Measurements from ENCODE around the gene PON3. TPM values are rescaled to one million over a fixed set of nuclear protein-coding genes. Genes with fewer than 3 reads are reported as not detected.
A peak's percentile ranks its signal among the peaks of the same experiment; 100 is the strongest.

The PON3 gene
- total and polyA plus RNA-seq, 2 of the 13 experiments (the other 11 are each of a cell fraction or from before 2014, with no cell fraction given): 23.6 to 37.8 TPM

DNA sequence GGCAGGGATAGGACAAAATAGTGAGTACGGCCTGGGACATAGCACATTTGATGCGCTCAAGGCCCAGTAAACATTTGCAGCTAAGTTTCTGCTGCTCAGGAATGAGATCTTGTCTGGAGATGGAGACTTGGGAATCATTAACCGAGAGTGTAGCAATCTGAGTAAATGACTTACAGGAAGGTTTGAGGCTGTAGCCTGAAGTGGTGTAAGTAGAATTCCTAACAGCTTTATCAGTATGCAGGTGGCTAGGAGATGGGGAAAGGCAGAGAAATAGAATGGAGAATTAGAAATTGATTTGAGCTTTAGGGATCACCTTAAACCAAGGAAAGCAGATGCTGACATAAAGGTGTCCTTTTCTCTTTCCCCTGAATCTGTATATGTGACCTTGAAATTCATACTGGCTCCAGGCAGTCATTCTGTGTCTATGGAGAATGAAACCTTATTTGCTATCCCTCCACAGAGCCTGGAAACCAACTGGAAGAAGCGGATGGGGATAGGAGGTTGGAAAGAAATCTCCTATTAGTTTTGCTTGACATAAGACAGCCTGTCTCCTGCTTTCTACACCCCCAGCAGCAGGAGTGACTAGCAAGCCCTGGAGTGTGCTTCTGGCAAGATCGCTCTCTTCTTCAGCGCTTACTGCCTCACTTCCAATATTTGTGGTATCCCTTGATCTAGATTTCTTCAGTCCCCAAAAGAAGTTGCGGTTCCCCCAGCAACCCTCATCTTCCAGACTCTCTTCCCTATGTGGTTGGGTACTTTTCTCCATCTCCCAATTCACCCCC is 45.1 kb upstream of the PON3 start (continued):
- no peak for TF ChIP-seq JUND (CRISPR knock-in tag; IDR thresholded peaks at IDR 0.05)
- TF ChIP-seq ZFP37 (CRISPR knock-in tag; IDR thresholded peaks at IDR 0.05; ENCODE audit: borderline replicate concordance): no peak
- TF ChIP-seq FOXK2 (IDR thresholded peaks at IDR 0.05): no peak
- TF ChIP-seq ZBTB1 (CRISPR knock-in tag; IDR thresholded peaks at IDR 0.05; ENCODE audit: borderline replicate concordance): no peak
- no peak for TF ChIP-seq PAX8 (CRISPR knock-in tag; IDR thresholded peaks at IDR 0.05; ENCODE audit: borderline replicate concordance)
- TF ChIP-seq FOXA1 (IDR thresholded peaks at IDR 0.05): no peak
- TF ChIP-seq FOXA1 (CRISPR knock-in tag; IDR thresholded peaks at IDR 0.05): peak; percentile 64
- TF ChIP-seq, protein P1, sequence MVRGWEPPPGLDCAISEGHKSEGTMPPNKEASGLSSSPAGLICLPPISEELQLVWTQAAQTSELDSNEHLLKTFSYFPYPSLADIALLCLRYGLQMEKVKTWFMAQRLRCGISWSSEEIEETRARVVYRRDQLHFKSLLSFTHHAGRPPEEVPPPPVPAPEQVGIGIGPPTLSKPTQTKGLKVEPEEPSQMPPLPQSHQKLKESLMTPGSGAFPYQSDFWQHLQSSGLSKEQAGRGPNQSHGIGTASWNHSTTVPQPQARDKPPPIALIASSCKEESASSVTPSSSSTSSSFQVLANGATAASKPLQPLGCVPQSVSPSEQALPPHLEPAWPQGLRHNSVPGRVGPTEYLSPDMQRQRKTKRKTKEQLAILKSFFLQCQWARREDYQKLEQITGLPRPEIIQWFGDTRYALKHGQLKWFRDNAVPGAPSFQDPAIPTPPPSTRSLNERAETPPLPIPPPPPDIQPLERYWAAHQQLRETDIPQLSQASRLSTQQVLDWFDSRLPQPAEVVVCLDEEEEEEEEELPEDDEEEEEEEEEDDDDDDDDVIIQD (CRISPR knock-in tag; IDR thresholded peaks at IDR 0.05; ENCODE audit: low read depth): no peak
- no peak for TF ChIP-seq ZNF225 (CRISPR knock-in tag; IDR thresholded peaks at IDR 0.05)
- no peak for TF ChIP-seq RORA (CRISPR knock-in tag; IDR thresholded peaks at IDR 0.05)
- TF ChIP-seq, protein P2, sequence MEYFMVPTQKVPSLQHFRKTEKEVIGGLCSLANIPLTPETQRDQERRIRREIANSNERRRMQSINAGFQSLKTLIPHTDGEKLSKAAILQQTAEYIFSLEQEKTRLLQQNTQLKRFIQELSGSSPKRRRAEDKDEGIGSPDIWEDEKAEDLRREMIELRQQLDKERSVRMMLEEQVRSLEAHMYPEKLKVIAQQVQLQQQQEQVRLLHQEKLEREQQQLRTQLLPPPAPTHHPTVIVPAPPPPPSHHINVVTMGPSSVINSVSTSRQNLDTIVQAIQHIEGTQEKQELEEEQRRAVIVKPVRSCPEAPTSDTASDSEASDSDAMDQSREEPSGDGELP (IDR thresholded peaks at IDR 0.05; ENCODE audit: borderline replicate concordance, low read depth): no peak
- TF ChIP-seq, protein P3, sequence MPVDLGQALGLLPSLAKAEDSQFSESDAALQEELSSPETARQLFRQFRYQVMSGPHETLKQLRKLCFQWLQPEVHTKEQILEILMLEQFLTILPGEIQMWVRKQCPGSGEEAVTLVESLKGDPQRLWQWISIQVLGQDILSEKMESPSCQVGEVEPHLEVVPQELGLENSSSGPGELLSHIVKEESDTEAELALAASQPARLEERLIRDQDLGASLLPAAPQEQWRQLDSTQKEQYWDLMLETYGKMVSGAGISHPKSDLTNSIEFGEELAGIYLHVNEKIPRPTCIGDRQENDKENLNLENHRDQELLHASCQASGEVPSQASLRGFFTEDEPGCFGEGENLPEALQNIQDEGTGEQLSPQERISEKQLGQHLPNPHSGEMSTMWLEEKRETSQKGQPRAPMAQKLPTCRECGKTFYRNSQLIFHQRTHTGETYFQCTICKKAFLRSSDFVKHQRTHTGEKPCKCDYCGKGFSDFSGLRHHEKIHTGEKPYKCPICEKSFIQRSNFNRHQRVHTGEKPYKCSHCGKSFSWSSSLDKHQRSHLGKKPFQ (CRISPR knock-in tag; IDR thresholded peaks at IDR 0.05; ENCODE audit: insufficient replicate concordance): no peak
- TF ChIP-seq SYNCRIP (IDR thresholded peaks at IDR 0.05; ENCODE audit: insufficient read depth, low read depth, low read length): no peak
- TF ChIP-seq, protein P4, sequence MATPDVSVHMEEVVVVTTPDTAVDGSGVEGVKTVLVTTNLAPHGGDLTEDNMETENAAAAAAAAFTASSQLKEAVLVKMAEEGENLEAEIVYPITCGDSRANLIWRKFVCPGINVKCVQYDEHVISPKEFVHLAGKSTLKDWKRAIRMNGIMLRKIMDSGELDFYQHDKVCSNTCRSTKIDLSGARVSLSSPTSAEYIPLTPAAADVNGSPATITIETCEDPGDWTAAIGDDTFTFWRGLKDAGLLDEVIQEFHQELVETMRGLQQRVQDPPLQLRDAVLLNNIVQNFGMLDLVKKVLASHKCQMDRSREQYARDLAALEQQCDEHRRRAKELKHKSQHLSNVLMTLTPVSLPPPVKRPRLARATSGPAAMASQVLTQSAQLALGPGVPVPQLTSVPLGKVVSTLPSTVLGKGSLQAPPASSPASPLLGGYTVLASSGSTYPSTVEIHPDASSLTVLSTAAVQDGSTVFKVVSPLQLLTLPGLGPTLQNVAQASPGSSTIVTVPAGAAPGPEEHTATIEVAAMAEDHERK (CRISPR knock-in tag; IDR thresholded peaks at IDR 0.05; ENCODE audit: low read depth): no peak
- TF ChIP-seq NFRKB (IDR thresholded peaks at IDR 0.05): no peak
- TF ChIP-seq ZNF20 (CRISPR knock-in tag; IDR thresholded peaks at IDR 0.05): no peak
- TF ChIP-seq RARA (CRISPR knock-in tag; IDR thresholded peaks at IDR 0.05): peak; percentile 72
- TF ChIP-seq, protein P5, sequence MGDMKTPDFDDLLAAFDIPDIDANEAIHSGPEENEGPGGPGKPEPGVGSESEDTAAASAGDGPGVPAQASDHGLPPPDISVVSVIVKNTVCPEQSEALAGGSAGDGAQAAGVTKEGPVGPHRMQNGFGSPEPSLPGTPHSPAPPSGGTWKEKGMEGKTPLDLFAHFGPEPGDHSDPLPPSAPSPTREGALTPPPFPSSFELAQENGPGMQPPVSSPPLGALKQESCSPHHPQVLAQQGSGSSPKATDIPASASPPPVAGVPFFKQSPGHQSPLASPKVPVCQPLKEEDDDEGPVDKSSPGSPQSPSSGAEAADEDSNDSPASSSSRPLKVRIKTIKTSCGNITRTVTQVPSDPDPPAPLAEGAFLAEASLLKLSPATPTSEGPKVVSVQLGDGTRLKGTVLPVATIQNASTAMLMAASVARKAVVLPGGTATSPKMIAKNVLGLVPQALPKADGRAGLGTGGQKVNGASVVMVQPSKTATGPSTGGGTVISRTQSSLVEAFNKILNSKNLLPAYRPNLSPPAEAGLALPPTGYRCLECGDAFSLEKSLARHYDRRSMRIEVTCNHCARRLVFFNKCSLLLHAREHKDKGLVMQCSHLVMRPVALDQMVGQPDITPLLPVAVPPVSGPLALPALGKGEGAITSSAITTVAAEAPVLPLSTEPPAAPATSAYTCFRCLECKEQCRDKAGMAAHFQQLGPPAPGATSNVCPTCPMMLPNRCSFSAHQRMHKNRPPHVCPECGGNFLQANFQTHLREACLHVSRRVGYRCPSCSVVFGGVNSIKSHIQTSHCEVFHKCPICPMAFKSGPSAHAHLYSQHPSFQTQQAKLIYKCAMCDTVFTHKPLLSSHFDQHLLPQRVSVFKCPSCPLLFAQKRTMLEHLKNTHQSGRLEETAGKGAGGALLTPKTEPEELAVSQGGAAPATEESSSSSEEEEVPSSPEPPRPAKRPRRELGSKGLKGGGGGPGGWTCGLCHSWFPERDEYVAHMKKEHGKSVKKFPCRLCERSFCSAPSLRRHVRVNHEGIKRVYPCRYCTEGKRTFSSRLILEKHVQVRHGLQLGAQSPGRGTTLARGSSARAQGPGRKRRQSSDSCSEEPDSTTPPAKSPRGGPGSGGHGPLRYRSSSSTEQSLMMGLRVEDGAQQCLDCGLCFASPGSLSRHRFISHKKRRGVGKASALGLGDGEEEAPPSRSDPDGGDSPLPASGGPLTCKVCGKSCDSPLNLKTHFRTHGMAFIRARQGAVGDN (CRISPR knock-in tag; IDR thresholded peaks at IDR 0.05): no peak
- TF ChIP-seq MEIS2 (CRISPR knock-in tag; IDR thresholded peaks at IDR 0.05): no peak
- no peak for TF ChIP-seq ZNF335 (CRISPR knock-in tag; IDR thresholded peaks at IDR 0.05)
- TF ChIP-seq ZNF441 (CRISPR knock-in tag; IDR thresholded peaks at IDR 0.05; ENCODE audit: borderline replicate concordance): no peak

All from HepG2 (cell line).